GM12873 (cell line): ENCODE measurements around the gene OR9A2.

Source experiments
- TF ChIP-seq, protein P1 (sequence below): IDR thresholded peaks from 2 replicates; pipeline ENCODE4 v1.5.1; 2012; ENCODE audit warnings: low read depth, mild to moderate bottlenecking, moderate library complexity, low read length, control low read depth; ENCODE audit not compliant: insufficient read depth; ENCODE audit errors: missing control alignments

The OR9A2 gene

DNA sequence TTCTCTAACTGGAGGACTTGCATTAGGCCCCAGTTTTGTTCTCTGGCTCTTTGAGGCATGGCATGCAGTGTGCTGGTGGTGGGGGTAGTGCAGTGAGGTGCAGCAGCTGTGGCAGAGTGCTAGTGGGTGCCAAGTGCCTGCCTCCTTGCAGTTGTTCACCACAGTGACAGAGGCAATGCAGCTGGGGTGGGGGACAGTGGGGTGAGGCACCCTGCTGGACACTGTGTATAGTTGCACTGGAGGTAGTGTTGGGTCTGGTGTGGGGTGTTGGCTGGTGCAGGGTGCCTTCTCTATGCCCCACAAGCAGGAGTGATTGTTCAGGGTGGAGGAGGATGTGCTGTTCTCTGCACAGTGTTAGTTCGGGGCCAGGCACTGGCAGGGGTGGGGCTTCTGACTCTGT, 43.1 kb downstream of the OR9A2 start:
- TF ChIP-seq, protein P1, sequence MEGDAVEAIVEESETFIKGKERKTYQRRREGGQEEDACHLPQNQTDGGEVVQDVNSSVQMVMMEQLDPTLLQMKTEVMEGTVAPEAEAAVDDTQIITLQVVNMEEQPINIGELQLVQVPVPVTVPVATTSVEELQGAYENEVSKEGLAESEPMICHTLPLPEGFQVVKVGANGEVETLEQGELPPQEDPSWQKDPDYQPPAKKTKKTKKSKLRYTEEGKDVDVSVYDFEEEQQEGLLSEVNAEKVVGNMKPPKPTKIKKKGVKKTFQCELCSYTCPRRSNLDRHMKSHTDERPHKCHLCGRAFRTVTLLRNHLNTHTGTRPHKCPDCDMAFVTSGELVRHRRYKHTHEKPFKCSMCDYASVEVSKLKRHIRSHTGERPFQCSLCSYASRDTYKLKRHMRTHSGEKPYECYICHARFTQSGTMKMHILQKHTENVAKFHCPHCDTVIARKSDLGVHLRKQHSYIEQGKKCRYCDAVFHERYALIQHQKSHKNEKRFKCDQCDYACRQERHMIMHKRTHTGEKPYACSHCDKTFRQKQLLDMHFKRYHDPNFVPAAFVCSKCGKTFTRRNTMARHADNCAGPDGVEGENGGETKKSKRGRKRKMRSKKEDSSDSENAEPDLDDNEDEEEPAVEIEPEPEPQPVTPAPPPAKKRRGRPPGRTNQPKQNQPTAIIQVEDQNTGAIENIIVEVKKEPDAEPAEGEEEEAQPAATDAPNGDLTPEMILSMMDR: no peak
